ENCODE measurements around the gene NIBAN1. TPM values are rescaled to one million over a fixed set of nuclear protein-coding genes. Genes with fewer than 3 reads are reported as not detected.
A peak's percentile ranks its signal among the peaks of the same experiment; 100 is the strongest.

NIBAN1 gene
- total and polyA plus RNA-seq, 9 of the 15 experiments (the other 6 are each of a cell fraction or from before 2014, with no cell fraction given): 1.5 to 26.6 (median 16.2) TPM

DNA sequence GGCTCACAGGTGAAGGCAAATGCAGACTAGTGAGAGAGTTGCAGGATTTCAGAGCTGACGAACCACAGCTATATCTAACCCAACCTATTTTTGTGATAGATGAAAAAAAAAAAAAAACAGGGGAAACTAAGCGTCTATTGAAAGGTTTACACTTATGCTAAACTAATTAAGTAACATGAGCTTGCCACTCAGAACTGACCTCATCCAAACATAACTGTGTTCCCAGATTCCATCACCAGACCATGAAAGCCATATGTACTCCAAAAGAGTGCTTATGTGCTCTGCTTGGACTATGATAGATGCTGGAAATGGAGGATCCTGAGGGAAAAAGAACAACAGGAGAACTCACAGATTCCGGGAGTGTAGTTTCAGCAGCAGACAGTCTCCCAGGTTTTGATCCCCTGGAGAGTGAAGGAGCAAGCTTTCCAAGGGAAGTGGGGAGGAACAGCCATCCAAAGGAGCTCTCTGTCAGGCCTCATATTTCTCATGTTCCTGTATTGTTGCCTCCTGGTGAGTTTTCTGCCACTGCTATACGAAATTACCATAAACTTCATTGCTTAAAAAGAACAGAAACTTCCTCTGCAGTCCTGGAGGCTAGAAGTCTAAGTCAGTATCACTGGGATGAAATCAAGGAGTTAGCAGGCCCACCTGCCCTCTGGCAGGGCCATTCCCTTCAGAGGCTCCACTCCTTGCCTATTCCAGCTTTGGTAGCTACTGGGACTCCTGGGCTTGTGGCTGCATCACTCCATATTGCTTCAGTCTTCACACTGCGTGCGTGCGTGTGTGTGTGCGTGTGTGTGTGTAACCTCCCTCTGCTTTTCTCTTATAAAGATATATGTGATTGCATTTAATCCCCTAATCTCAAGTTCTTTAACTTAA, 38.1 kb downstream of the NIBAN1 start:
- DNase-seq (ENCODE audit: extremely low read depth in 1 of 4, low spot score in 3 of 4) (no peak), ATAC-seq (peak; percentile 30; the same call in 2 of the 3 replicates), FAIRE-seq (no peak)
- H3K27ac ChIP-seq (ENCODE audit: extremely low read depth, low read depth, low read length): no peak overlapping the region
- no peaks in the 10 kb centered on the region for H3K36me3 ChIP-seq (ENCODE audit: control insufficient read depth, insufficient read depth, low read length)
- BruUV-seq (replicated peaks): no TSS peak
- no peaks in the 10 kb centered on the region for H3K9me3 ChIP-seq (replicated peaks; ENCODE audit: control insufficient read depth, insufficient read depth, low read depth, low read length)
- no peak overlapping the region for H3K4me3 ChIP-seq
- H3K79me2 ChIP-seq (ENCODE audit: control insufficient read depth, insufficient read depth, low read length): no peaks in the 10 kb centered on the region; the same call in 2 of the 3 replicates
- H3K9ac ChIP-seq (ENCODE audit: insufficient read depth in 1 of 2, low read depth in 2 of 2, low read length in 2 of 2): no peak overlapping the region
- H3K4me1 ChIP-seq (replicated peaks in 1 of 2; ENCODE audit: control insufficient read depth in 2 of 2, insufficient read depth in 2 of 2, low read length in 2 of 2): no peaks in the 10 kb centered on the region
- H2AFZ ChIP-seq (ENCODE audit: low read depth, low read length): no peak overlapping the region
- CTCF ChIA-PET (ENCODE audit: low intra/inter-chr PET ratio): interaction anchor here (0.7 kb wide), 2 partner anchors 231 to 618 kb away, joined by 3 to 4 read pairs; no protein-coding TSS in a partner anchor
- POLR2A ChIA-PET: interaction anchor here (1.0 to 1.4 kb wide), 3 partner anchors 15 to 38 kb away, joined by 4 read pairs; partner anchors contain the start of gene NIBAN1
- H4K20me1 ChIP-seq (replicated peaks; ENCODE audit: control insufficient read depth, insufficient read depth, low read length): peaks cover 17% of the 10 kb centered on the region; the same call in 1 of the 2 replicates
- H3K9me1 ChIP-seq (ENCODE audit: control insufficient read depth, insufficient read depth, low read length): no peaks in the 10 kb centered on the region
- H3K27me3 ChIP-seq (ENCODE audit: control insufficient read depth in 2 of 2, insufficient read depth in 2 of 2, low read length in 2 of 2): no peaks in the 10 kb centered on the region
- intact Hi-C loops (cut with micrococcal nuclease) (no loop called here), in situ Hi-C loops (cut with MboI) (no loop called here)
- WGBS (ENCODE audit: insufficient coverage, low coverage, missing lambda C conversion rate): 73% methylated on average over 8 of the region's 8 CpGs
- H3K4me2 ChIP-seq (ENCODE audit: insufficient read depth, low read length): no peak overlapping the region
- TF ChIP-seq ATF3 (IDR thresholded peaks at IDR 0.05) (no peak), ATF3 (CRISPR knock-in tag; conservative IDR thresholded peaks at IDR 0.05) (no peak), RAD51 (IDR thresholded peaks at IDR 0.05; ENCODE audit: borderline replicate concordance, low read depth) (no peak), POLR2H (tag; IDR thresholded peaks at IDR 0.05; ENCODE audit: low read depth) (no peak), ZNF778 (CRISPR knock-in tag; IDR thresholded peaks at IDR 0.05) (no peak), SMARCB1 (IDR thresholded peaks at IDR 0.05; ENCODE audit: insufficient read length, low read depth) (no peak), NRF1 (conservative IDR thresholded peaks at IDR 0.05 in 1 of 2, IDR thresholded peaks at IDR 0.05 in 1 of 2) (no peak), ZNF668 (CRISPR knock-in tag; IDR thresholded peaks at IDR 0.05) (no peak), VEZF1 (CRISPR knock-in tag; IDR thresholded peaks at IDR 0.05) (no peak), CEBPZ (IDR thresholded peaks at IDR 0.05; ENCODE audit: borderline replicate concordance, low read depth, low read length) (no peak), TCFL5 (CRISPR knock-in tag; conservative IDR thresholded peaks at IDR 0.05) (no peak), FOXJ3 (CRISPR knock-in tag; IDR thresholded peaks at IDR 0.05) (no peak)
- TF ChIP-seq, protein P1, sequence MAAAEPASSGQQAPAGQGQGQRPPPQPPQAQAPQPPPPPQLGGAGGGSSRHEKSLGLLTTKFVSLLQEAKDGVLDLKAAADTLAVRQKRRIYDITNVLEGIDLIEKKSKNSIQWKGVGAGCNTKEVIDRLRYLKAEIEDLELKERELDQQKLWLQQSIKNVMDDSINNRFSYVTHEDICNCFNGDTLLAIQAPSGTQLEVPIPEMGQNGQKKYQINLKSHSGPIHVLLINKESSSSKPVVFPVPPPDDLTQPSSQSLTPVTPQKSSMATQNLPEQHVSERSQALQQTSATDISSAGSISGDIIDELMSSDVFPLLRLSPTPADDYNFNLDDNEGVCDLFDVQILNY (CRISPR knock-in tag; IDR thresholded peaks at IDR 0.05): no peak

Measured in K562 (cell line).